Bronchial smooth muscle cell (primary cell): ENCODE data around the gene REPS2. TPM values are rescaled to one million over a fixed set of nuclear protein-coding genes. Genes with fewer than 3 reads are reported as not detected.

Experiments
- total RNA-seq: library from RNA; depleted of rRNA; stranded (reverse); fragments of >200 nt; gene quantifications from 2 replicates; pipeline ENCODE4 v1.2.1, GENCODE V29; 2014

REPS2 gene
- total RNA-seq, result 0.16 and 0.52 TPM in 2 replicates

DNA sequence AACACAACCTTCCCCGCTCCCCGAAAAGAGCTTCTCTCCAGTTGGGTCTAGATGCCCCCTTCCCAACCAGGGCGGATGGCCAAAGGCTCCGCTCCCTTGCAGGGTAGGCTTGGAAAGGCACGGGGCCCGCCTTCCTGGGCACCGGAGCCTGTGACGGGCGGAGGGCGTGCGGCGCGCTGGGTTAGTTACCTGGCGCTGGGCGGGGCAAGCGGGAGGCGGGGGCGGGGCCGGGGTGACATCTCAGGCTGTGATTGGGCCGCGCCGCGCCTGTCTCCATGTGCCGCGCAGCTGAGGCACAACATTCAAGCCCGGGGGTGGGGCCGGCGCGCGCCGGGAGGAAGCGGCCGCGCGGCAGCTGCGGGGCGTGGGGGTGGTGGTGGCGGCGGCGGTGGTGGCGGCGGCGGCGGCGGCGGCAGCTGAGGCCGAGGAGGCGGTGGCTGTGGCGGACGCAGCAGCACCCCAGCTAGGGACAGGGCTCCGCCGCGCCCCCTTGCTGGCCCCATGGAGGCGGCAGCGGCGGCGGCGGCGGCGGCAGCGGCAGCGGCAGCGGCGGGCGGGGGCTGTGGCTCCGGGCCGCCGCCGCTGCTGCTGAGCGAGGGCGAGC lies at the start of gene REPS2:
TSS of gene REPS2 (plus strand) at position 298 of the 604 bp plus-strand sequence. CDS start at position 502, 204 bp downstream.

Other genes starting within 250 kb of the REPS2 start
- 8.8 and 9.5 TPM in 2 replicates for gene CTPS2, start 234.0 kb upstream of the REPS2 start, total RNA-seq
- 21.3 and 32.0 TPM in 2 replicates for gene SYAP1, start 227.0 kb upstream of the REPS2 start, total RNA-seq
- gene TXLNG, start 160.2 kb upstream of the REPS2 start, total RNA-seq, result 4.0 and 6.1 TPM in 2 replicates
- gene RBBP7, start 76.3 kb upstream of the REPS2 start, total RNA-seq, result 115 and 129 TPM in 2 replicates